Measurements from ENCODE around the gene AGPAT1. TPM values are rescaled to one million over a fixed set of nuclear protein-coding genes. Genes with fewer than 3 reads are reported as not detected.

The AGPAT1 gene
- total RNA-seq, 2 donors from 2014 or later: 29.6 to 30.4 TPM

DNA sequence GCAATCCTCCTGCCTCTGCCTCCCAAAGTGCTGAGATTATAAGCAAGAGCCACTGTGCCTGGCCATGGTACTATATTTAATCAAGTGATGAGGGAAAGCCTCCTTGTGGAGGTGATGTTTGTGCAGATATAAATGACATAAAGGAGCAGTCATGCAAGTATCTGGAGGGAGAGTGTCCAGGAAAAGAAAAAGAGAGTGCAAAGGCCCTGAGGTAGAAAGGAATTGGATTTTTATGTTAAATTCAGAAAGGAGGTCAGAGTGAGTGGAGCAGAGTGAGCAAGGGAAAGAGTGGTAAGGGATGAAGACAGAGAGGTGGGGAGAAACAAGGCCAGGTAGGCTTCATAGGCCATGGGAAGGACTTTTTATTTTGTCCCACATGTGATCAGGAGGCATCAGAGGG, 38.4 kb downstream of the AGPAT1 start:
- no peaks in the 10 kb centered on the region for H3K4me1 Mint-ChIP-seq (ENCODE audit: low read depth)
- H3K4me3 Mint-ChIP-seq: no peak overlapping the region
- H3K9me3 Mint-ChIP-seq: no peaks in the 10 kb centered on the region
- no peak overlapping the region for H3K27ac Mint-ChIP-seq
- no peaks in the 10 kb centered on the region for H3K27me3 Mint-ChIP-seq (ENCODE audit: low read depth)
- ATAC-seq (replicated peaks in 1 of 2): no peak
- DNase-seq: no peak
- H3K36me3 Mint-ChIP-seq (ENCODE audit: insufficient read depth in 2 of 2): no peaks in the 10 kb centered on the region

DNA sequence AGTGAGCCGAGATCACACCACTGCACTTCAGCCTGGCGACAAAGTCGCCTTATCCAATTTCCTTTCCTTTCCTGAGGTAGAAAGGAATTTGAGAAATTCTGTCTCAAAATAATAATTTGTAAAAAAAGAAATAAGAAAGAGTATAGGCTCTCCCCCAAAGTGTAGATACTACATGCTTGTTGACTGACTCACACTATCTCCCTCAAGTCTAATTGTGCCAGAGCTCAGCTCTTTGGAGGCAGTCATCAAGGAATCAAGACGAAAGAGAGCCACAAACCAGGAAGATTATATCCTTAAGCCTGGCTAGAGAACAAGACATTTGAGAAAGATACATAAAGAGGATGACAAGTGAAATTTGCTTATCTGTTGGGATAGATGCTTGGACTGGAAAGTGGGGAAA, 42.1 kb downstream of the AGPAT1 start:
- peaks cover 16% of the 10 kb centered on the region for H3K4me1 Mint-ChIP-seq (ENCODE audit: low read depth)

DNA sequence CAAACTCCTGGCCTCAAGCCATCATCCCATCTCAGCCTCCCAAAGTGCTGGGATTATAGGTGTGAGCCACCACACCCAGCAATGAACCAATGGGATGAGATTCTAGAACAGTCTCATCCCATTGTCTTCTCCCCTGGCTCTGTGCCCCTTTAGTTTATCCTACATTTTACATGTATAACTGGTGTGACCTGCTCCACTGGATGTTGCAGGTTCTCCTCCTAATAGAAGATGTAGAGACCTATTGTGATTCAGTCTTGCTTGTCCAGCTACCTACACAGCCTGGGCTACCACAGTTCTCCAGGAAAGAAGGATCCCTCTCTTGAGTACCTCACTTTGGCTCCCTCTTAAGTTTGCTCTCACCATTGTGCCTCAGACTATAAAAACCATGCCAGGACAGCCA, 43.8 kb downstream of the AGPAT1 start:
- Mint-ChIP-seq H3K27me3 (ENCODE audit: low read depth) (no peaks in the 10 kb centered on the region), H3K36me3 (ENCODE audit: insufficient read depth in 2 of 2) (peaks cover 0 to 3% of the 10 kb centered on the region in 2 donors), H3K4me1 (ENCODE audit: low read depth) (peaks cover 29% of the 10 kb centered on the region), H3K27ac (no peak overlapping the region), H3K4me3 (no peak overlapping the region), H3K9me3 (peaks cover 0 to 2% of the 10 kb centered on the region in 2 donors)
- DNase-seq (no peak), ATAC-seq (replicated peaks in 1 of 2) (no peak)

More for the DNA sequence above, 42.1 kb downstream of the AGPAT1 start:
- no peak overlapping the region for H3K4me3 Mint-ChIP-seq
- no peaks in the 10 kb centered on the region for H3K27me3 Mint-ChIP-seq (ENCODE audit: low read depth)
- no peak overlapping the region for H3K27ac Mint-ChIP-seq
- H3K9me3 Mint-ChIP-seq: peaks cover 0 to 2% of the 10 kb centered on the region in 2 donors
- DNase-seq: no peak
- no peaks in the 10 kb centered on the region for H3K36me3 Mint-ChIP-seq (ENCODE audit: insufficient read depth in 2 of 2)
- ATAC-seq (replicated peaks in 1 of 2): no peak

DNA sequence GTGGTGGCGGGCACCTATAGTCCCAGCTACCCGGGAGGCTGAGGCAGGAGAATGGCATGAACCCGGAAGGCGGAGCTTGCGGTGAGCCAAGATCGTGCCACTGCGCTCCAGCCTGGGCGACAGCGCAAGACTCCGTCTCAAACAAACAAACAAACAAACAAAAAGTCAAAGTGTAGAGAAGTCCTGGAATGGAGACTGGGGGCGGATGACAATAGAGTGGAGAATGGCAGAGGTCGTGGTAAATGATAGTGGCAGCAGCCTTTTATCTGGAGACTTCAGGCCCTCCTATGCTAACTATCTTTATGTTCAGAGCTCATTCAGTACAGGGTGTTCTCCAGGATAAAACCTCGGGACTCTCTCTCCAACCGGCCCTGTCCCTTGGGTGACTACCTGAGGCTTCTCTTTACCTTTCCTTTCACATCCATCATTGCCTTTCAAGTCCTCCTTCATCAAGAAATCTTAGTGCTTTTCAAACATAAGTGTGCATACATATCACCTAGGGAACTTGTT, 44.4 kb downstream of the AGPAT1 start:
- Mint-ChIP-seq H3K27me3 (ENCODE audit: low read depth) (no peaks in the 10 kb centered on the region), H3K4me3 (peak overlapping the region in 1 of 2 donors; percentile 11), H3K36me3 (ENCODE audit: insufficient read depth in 2 of 2) (peaks cover 5 to 6% of the 10 kb centered on the region in 2 donors), H3K9me3 (peaks cover 0 to 2% of the 10 kb centered on the region in 2 donors), H3K27ac (no peak overlapping the region), H3K4me1 (ENCODE audit: low read depth) (peaks cover 35% of the 10 kb centered on the region)
- DNase-seq (no peak), ATAC-seq (replicated peaks in 1 of 2) (no peak)

DNA sequence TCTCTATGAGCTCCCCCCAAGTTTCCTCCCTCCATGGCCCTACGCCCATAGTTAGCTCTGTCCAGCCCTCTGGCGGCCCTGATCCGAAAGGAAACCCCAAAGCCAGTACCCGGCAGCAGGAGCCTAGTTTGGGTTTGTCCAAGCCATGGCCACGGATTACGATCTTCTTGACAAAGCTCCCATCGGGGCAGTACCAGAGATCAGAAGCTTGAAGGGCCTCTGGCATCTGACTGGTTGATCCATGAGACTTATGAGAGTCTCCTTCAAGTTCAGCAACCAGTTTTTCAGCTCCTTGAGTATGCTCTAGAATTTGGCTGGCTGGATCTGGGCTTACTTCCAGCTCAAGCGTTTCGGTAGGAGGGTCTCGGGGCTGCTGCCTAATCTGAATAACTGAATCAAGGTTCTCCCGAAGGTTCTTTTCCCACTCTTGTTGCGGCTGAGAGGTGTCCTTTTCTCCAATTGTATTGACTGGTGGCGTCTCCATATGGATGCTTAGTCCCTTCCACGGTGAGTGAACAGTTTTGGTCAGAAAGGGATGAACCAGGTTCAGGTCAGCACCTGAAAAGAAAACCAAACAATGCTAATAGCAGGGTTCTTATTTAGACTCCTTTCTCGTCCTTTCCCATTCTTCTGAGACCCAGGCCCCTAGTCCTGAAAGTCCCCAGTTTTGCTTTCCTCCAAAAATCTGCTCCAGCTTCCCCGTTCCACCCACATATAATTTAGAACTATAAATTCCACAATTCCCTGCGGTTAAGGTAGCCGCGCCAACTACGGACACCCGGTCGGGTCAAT, 46.4 kb downstream of the AGPAT1 start:
- Mint-ChIP-seq H3K27me3 (ENCODE audit: low read depth) (no peaks in the 10 kb centered on the region), H3K4me3 (peak overlapping the region; percentile 87 to 100), H3K36me3 (ENCODE audit: insufficient read depth in 2 of 2) (peaks cover 8 to 11% of the 10 kb centered on the region in 2 donors), H3K4me1 (ENCODE audit: low read depth) (peaks cover 43% of the 10 kb centered on the region), H3K9me3 (peaks cover 0 to 2% of the 10 kb centered on the region in 2 donors), H3K27ac (peak overlapping the region; percentile 97)
- no peak for ATAC-seq (replicated peaks in 1 of 2)
- no peak for DNase-seq

DNA sequence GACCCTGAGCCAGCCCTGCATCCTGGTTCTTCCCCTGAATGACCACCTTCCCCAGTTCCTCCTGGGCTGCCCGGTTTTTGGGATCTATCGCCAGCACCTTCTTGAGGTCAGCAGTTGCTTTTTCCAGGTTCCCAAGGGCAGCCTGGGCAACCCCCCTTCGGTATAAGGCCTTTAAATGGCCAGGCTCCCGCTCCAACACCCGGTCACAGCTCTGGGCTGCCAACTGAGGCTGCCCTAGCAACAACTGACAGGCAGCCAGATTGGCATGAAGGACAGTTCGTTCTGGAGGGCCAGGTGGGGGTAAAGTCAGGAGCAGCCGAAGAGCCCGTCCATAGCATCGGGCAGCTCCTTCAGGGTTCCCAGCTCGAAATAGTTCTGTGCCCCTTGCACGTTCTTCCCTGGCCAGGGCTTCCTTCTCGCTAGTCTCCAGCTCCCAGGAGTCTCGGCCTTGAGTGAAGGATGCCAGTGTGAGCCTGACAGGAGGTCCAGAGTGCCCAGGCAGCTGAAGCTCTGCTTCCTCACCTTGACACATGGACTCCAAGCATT, 47.1 kb downstream of the AGPAT1 start:
- peaks cover 43% of the 10 kb centered on the region for H3K4me1 Mint-ChIP-seq (ENCODE audit: low read depth)
- ATAC-seq (replicated peaks in 1 of 2) (no peak), DNase-seq (no peak)
- H3K9me3 Mint-ChIP-seq: peaks cover 0 to 2% of the 10 kb centered on the region in 2 donors
- peak overlapping the region; percentile 82 for H3K27ac Mint-ChIP-seq
- peak overlapping the region; percentile 87 to 100 for H3K4me3 Mint-ChIP-seq
- peaks cover 11 to 17% of the 10 kb centered on the region in 2 donors for H3K36me3 Mint-ChIP-seq (ENCODE audit: insufficient read depth in 2 of 2)
- H3K27me3 Mint-ChIP-seq (ENCODE audit: low read depth): no peaks in the 10 kb centered on the region

DNA sequence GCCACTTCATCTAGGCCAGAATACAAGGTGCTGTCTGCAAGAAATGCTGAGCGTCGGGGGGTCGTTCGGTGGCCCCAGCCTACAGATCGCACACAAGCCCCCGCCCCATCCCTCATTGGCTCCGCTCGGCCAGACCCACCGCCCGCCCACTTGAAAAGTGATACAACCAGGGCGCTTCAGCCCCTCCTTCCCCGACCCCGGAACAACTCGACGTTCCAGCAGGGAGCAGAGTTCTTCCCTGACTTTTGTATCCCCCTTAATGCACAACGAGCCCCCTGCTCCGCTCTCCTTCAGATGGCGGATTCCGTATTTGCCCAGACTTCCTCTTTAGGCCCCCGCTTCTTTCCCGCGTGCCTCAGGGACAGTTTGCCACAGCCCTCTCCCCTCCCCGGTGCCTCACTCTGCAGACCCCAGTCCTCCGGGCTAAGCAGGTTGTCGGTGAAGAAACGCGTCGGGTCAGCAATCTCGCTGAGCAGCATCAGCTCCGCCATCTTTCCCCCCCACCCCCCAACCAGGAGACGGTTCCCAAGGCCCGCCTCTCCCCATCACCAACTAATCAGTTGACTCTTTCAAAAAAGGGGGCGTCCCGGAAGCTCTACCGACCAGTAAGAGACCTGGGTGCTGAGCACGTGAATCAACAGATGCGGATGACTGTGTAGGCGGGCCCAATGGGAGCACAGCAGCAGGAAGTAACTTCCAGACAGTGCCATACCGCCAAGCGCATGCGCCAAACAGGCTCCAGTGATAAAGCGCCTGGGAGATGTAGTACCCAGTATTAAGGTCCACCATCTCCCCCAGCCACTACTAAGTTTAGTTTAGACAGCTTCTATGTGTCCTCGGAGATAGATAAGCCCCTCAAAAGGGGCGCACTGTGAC, 47.9 kb downstream of the AGPAT1 start, which contains the start of gene ATF6B:
TSS of gene ATF6B (minus strand) at position 530 of the 876 bp plus-strand sequence. CDS start at position 491, 39 bp downstream.
- H3K27me3 Mint-ChIP-seq (ENCODE audit: low read depth): no peaks in the 10 kb centered on the region
- H3K9me3 Mint-ChIP-seq: peaks cover 0 to 2% of the 10 kb centered on the region in 2 donors
- DNase-seq (peak; percentile 95 to 99), ATAC-seq (replicated peaks in 1 of 2) (peak; percentile 91 to 92)
- peak within 1 kb of the TSS; percentile 87 to 100 for H3K4me3 Mint-ChIP-seq
- H3K36me3 Mint-ChIP-seq (ENCODE audit: insufficient read depth in 2 of 2): peaks cover 11 to 17% of the 10 kb centered on the region in 2 donors
- peaks cover 43% of the 10 kb centered on the region for H3K4me1 Mint-ChIP-seq (ENCODE audit: low read depth)
- H3K27ac Mint-ChIP-seq: peak within 1 kb of the TSS; percentile 82

DNA sequence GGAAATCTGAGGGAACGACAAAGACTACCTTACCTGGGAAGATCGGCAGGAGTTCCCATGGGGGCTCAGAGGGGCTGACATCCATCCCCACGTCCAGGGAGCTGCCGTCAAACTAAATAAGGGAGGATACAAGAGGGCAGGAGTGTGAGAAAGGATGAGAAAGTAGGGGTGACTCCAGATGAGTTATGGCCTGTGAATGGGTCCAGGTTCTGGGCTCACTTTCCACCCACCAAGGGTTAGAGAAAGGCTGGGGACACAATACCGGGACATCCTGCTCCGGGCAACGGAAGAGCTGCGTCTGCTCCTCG, 48.5 kb downstream of the AGPAT1 start:
- H3K4me1 Mint-ChIP-seq (ENCODE audit: low read depth): peaks cover 43% of the 10 kb centered on the region
- H3K9me3 Mint-ChIP-seq: peaks cover 0 to 2% of the 10 kb centered on the region in 2 donors
- DNase-seq: no peak
- no peak for ATAC-seq (replicated peaks in 1 of 2)
- no peaks in the 10 kb centered on the region for H3K27me3 Mint-ChIP-seq (ENCODE audit: low read depth)
- H3K36me3 Mint-ChIP-seq (ENCODE audit: insufficient read depth in 2 of 2): peaks cover 11 to 17% of the 10 kb centered on the region in 2 donors
- peak overlapping the region; percentile 82 for H3K27ac Mint-ChIP-seq
- peak overlapping the region; percentile 87 to 100 for H3K4me3 Mint-ChIP-seq

DNA sequence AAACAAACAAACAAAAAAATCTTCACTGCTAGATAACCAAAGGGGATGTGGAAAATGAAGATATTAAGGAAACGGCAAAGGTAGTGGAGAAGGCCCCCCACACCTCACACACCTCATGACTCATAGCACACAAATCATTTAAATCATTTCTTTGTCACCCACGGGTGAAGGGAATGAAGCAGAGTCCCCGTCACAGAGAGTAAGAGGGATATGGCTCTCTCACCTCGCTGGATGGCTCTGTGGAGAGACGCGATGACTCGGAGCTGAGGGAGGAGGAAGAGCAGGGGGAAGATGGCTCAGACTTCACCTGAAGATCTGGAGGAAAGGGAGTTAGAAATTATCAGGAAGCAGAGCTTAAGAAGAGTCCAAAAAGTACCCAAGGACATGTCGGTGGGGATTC, 49.0 kb downstream of the AGPAT1 start:
- H3K36me3 Mint-ChIP-seq (ENCODE audit: insufficient read depth in 2 of 2): peaks cover 14 to 21% of the 10 kb centered on the region in 2 donors
- ATAC-seq (replicated peaks in 1 of 2) (no peak), DNase-seq (no peak)
- H3K4me3 Mint-ChIP-seq: peak overlapping the region; percentile 87 to 100
- H3K4me1 Mint-ChIP-seq (ENCODE audit: low read depth): peaks cover 43% of the 10 kb centered on the region
- peaks cover 0 to 2% of the 10 kb centered on the region in 2 donors for H3K9me3 Mint-ChIP-seq
- H3K27ac Mint-ChIP-seq: peak overlapping the region; percentile 82
- no peaks in the 10 kb centered on the region for H3K27me3 Mint-ChIP-seq (ENCODE audit: low read depth)

DNA sequence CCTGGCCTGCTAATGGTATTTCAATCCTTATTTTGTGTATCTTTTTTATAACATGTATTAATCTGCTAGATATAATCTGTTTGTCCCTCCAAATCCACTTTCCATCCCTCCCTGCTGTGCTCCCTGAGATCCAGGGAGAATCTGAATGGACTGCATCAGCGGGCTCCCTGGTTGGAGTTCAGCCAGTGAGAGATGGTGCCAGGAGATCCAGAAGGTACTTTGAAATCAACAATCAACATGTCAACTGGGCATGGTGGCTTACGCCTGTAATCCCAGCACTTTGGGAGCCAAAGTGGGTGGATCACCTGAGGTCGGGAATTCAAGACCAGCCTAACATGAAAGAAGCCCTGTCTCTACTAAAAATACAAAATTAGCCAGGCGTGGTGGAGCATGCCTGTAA, 52.2 kb downstream of the AGPAT1 start:
- ATAC-seq (replicated peaks in 1 of 2) (no peak), DNase-seq (no peak)
- no peaks in the 10 kb centered on the region for H3K9me3 Mint-ChIP-seq
- peaks cover 14 to 29% of the 10 kb centered on the region in 2 donors for H3K36me3 Mint-ChIP-seq (ENCODE audit: insufficient read depth in 2 of 2)
- no peaks in the 10 kb centered on the region for H3K27me3 Mint-ChIP-seq (ENCODE audit: low read depth)
- no peak overlapping the region for H3K4me3 Mint-ChIP-seq
- peaks cover 38% of the 10 kb centered on the region for H3K4me1 Mint-ChIP-seq (ENCODE audit: low read depth)
- no peak overlapping the region for H3K27ac Mint-ChIP-seq

DNA sequence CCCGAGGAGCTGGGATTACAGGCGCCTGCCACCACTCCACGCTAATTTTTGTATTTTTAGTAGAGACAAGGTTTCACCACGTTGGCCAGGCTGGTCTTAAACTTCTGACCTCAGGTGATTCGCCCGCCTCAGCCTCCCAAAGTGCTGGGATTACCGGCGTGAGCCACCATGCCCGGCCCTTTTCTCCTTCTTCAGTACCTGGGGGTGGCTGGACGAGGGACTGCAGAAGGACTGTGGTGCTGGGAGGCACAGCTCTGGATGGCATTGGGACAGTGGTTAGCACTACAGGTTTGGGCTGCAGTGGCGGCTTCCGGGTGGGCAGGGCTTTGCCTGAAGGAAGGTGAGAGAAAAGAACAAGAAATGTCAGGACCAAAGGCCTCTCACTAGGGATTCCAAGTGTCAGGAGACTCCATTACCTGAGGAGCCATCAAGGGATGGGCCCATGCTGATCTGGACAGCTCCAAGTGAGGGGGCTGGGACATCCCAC, 55.3 kb downstream of the AGPAT1 start:
- ATAC-seq (replicated peaks in 1 of 2) (no peak), DNase-seq (no peak)
- H3K27me3 Mint-ChIP-seq (ENCODE audit: low read depth): no peaks in the 10 kb centered on the region
- H3K4me1 Mint-ChIP-seq (ENCODE audit: low read depth): peaks cover 12% of the 10 kb centered on the region
- no peak overlapping the region for H3K4me3 Mint-ChIP-seq
- peaks cover 6 to 23% of the 10 kb centered on the region in 2 donors for H3K36me3 Mint-ChIP-seq (ENCODE audit: insufficient read depth in 2 of 2)
- no peak overlapping the region for H3K27ac Mint-ChIP-seq
- no peaks in the 10 kb centered on the region for H3K9me3 Mint-ChIP-seq

DNA sequence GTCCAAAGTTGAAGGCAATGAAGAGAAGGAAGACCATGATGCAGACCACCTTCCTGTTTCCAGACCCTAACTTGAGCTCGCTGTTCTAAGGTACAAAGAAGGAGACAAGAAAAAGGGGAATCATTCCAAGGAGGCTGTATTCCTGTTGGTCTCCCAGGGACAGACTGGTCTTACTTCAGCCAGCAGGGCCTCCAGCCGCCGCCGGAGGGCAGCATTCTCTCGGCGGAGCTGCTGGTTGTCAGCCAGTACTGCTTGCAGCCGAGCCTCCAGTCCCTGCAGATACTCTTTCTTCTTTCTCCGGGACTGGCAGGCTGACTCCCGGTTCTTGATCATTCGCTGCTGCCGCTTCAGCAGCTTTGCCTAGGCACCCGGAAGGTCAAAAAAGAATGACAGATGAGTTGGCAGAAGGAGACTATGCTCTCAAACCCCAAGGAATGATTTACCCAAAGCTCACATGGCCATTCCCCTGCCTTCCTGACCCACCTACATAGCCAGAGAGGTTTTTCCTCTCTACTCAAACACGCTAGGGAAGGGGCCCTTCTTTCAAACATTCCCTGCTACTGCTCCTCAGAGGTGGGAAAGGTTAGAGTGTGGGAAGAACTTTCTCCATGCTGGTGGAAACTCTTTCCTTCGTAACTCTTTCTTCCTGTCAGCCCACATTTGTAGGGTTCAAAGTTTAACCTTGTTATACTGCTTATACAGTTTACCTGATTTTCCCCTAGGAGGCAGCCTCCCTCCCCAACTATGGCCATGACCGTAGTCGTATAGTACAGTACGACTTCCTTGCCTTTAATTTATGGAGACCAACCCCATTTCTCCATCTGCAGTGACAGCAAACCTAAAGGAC, 56.9 kb downstream of the AGPAT1 start:
- Mint-ChIP-seq H3K9me3 (no peaks in the 10 kb centered on the region), H3K4me1 (ENCODE audit: low read depth) (peaks cover 12% of the 10 kb centered on the region), H3K4me3 (no peak overlapping the region), H3K27me3 (ENCODE audit: low read depth) (no peaks in the 10 kb centered on the region), H3K36me3 (ENCODE audit: insufficient read depth in 2 of 2) (peaks cover 3 to 17% of the 10 kb centered on the region in 2 donors), H3K27ac (no peak overlapping the region)
- DNase-seq: peak; percentile 75 to 79
- peak; percentile 89 to 90 for ATAC-seq (replicated peaks in 1 of 2)
